HL-60/S4 treated with phorbol 12-myristate 13-acetate at 8.2 ng/mL for 4 days and 3 days (cell line): ENCODE results near the gene ACY1.
"Not testable (repeated sequence)": the region's sequence is repeated elsewhere in the genome, so short reads cannot be mapped to it uniquely, and the experiment has no call there.

ENCODE experiments used
- in situ Hi-C: fragments of 300-500 bp; cut with MboI; formaldehyde crosslinking; loops from 2 replicates; pipeline ENCODE4 v1.15.0; 2022; ENCODE audit warnings: low sequenced_read_pairs

The ACY1 gene

DNA sequence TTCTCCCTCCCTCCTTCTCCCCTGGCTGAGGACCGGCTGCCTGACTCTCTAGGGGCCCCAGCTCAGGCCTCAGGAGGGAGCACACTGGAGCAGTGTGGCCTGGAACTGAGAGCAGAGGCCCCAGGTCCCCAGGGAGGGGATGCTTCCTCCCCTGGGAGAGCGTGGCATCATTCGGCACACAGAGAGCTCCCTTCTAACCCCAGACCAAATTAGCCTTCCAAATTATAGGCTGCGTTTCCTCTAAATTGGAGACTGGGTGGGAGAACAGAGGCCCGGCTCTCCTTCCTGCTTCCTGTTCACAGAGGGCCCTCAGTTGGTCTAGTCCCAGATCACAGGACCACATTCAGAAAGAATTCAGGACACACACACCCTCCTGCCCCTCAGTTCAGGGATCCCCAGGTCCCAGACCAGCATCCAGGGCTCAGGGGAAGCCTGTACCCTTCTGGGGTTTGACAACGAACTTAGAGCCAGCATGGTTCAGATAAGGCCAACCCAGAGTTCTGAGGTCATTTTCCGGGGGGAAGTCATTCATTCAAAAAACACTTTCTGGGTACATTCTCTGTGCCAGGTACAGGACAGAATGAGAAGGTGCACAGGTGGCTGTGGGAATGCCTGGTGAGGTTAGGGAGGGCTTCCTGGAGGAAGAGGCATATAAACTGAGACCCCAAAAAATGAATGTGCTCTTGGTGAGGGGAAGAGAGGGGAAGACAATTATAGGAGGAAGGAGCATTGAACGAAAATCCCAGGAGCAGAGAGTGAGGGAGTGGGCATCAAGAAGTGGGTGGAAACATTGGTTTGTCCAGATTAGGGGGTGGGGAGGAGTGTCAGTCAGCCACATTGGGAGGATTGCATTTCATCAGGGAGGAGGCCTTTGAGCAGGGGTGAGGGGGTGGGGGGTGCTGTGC, 40.8 kb downstream of the ACY1 start:
- in situ Hi-C loops = no loop called here

DNA sequence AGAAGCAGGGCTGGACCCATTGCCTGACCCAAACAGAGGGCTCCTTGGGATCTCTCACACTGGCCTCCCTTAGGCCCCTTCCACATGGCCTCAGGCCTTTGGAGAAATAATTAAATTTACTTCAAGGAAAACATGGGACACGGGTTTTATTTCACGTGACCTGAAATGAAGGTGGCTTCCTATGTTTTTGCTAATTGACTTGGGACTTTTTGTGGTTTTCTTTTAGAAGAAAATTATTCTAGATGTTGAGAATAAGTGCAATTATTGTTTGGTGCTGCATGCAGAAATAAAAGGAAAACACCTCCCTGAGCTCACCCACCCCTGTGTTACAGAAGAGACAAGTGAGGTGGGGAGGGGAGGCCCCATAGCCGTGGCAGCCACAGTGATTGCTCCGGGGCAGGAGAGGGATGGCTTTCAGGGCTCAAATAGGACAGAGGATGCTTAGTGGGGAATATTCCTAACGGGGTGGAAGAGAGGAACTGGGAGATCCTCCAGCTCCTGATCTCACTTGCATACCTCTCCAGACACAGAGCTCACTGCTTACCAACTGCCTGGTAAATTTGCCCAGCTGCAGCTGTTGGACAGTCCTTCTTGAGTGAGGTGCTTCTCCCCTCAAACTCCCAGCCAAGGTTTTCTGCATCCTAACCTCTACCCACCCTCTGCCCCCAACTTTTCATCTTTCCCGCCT, 41.6 kb downstream of the ACY1 start:
- in situ Hi-C loops = no loop called here

DNA sequence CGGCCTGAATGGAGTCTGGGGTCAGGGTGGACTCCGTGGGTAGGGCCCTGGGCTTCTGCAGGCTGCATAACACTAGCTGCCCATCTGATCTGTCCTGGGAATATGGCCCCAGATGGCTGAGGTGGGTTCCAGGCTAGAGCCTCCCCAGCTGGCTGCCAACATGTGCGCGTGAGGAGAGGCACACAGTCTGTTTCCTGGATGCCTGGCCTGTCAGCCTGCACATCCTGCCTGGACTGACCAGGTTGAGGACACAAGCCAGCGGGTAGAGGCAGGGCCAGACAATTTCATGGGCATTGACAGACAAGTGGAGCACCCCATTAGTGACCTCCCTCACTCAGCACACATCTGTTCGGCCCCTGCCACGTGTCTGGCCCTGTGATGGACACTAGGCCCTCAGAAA, 42.1 kb downstream of the ACY1 start:
- in situ Hi-C loops = no loop called here

DNA sequence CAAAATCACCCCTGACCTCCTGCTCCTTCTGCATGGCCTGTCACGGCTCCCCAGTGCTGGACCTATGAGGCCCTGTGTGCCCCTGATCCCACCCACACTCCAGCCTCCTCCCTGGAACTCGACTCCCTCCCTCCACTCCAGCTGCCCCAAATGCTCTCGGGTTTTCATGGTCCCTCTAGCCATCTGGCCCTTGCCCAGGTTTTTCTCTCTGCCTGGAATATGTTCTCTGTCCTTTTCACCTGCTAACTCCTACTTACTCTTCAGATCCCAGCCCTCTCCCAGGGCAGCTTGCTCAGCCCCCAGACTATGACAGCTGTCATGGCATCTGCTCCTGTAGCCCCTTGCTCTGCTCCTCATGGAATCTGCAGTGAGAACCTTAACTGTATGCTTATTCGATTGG, 42.7 kb downstream of the ACY1 start:
- in situ Hi-C loops = no loop called here

DNA sequence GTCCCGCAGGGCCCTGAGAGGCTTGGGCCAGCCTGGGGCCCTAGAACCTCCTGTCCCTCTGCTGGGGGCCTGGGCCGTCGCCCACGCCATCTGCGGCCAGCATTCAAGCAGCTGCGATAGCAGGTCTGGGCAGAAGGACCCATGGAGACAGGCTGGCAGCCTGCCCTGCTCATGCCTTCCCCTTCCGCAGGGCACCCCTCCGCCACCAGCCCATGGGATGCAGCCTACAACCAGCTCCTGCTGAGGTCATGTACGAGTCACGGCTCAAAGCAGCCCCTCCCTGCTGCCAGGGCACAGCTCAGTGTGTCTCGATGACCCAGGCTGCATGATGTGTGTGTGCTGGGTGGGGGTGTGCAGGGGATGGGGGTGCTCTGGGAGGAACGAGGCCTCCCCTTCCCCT, 45.2 kb downstream of the ACY1 start:
- in situ Hi-C loops = no loop called here

DNA sequence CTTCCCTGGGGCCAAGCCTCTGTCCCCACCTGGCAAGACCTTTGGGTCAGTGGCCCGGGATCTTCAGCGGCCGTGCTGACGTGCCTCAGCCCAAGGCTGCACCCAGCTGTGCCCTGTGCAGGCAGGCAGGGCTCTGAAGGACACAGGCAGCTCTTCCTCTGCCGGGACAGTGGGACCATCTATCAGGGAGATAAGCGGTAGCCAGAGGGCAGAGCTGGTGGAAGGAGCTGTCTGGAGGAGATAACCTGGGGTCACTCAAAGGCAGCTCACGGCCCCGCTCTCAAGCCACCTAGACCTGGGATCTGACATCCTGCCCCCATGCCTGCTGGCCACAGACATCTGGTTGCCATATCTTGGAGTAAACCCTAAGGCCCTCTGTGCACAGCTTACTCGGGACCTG, 45.7 kb downstream of the ACY1 start:
- in situ Hi-C loops = no loop called here

DNA sequence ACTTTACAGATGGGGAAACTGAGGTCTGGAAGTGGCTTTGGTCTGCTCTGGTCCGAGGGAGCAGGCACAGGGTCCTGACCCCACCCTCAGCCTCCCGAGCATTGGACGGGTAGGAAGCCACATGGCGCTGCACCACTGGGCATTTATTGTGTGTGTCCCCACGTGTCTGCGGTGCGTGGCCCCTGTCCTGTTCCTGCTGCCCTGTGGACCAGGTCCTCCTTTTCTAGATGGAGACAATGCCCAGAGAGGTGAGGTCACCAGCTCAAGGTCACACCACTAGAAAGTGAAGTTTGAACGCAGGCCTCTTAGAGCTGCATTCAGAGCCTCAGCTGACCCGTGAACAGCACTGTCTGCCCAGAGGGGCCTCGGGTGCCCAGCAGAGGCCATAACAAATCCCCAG, 46.2 kb downstream of the ACY1 start:
- in situ Hi-C loops = no loop called here

DNA sequence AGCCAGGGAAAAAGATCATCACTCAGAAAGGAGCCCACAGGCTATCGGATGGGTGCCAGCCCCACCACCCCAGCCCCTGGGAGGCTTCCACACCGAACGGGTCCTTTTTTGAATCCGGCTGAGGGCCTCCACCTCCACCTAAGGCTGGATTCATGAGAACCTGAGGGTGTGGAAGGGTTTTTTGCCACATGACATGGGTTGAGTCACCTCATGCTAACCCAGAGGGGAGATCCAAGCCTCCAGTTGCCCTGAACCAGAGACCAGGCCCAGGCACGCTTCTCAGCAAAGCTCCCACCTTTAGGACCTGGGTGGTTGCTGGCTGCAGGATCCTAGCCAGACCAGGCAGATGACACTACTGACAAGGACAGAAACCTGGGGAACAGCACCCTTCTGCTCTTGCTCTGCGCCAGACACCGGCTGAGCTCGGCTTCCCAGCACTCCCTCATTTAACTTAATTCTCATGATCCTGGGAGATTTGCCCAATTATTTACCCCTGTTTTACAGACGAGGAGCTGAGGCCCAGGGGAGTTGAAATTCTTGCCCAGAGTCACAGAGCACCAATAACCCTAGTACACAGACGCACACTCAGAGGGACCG, 47.5 kb downstream of the ACY1 start:
- in situ Hi-C loops = no loop called here

DNA sequence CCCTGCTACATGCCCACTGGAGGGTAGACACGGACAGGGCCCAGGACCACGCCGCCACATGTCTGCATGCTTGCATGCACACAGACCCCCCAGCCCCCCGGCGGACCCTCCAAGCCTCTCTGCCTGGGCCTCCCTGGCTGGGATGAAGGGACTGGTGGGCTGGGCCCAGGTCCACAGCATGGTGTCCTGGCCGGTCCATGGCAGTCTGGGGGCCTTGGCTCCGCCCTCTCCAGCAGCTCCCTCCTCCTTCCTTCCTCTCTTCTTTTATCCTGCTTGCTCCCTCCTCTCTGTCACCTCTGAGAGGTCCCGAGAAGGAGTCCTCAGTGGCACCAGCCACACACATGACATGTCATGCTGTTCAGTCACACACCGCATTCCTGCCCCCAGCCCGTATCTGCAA, 48.6 kb downstream of the ACY1 start:
- in situ Hi-C loops = no loop called here

DNA sequence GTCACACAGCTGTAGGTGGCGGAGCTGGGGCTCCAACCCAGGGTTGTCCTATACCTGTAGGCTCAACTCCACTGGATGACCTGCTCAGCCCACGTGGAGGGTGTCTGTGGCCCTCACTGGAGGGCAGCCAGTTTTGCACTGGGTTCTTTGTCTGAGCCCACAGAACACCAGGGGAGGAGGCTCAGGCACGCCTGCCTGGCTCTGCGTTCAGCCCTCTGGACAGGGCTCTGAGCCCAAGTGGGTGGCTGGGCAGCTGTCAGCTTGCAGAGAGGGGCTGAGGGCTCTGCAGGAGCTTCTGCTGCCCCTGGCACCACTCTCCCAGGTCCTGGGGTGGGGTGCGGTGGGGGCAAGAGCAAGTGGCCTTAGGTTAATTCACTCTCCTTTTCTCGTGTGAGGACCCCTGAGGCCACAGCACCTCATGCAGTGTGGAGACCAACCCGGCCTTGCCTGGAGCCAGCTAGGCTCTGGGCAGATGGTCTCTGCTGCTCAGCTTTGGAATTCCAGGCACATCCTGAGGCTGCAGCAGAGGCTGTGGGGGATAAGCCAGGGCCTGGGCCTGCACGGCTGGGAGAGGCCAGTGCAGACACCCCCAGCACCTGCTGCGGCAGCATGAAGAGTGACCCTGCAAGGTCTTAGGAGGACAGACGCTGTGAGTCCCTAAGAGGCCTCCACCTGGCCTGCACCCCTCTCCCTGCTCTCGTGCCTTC, 49.5 kb downstream of the ACY1 start:
- in situ Hi-C loops = no loop called here

DNA sequence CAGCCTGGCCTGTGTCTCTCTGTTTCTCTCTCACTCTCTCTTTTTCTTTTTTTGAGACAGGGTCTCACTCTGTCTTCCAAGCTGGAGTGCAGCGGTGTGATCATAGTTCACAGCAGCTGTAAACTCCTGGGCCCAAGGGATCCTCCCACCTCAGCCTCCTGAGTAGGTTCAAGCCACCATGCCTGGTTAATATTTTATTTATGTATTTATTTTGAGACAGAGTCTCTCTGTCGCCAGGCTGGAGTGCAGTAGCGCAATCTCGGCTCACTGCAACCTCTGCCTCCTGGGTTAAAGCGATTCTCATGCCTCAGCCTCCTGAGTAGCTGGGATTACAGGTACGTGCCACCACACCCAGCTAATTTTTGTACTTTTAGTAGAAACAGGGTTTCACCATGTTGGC, 50.4 kb downstream of the ACY1 start:
- in situ Hi-C loops = not testable (repeated sequence)

DNA sequence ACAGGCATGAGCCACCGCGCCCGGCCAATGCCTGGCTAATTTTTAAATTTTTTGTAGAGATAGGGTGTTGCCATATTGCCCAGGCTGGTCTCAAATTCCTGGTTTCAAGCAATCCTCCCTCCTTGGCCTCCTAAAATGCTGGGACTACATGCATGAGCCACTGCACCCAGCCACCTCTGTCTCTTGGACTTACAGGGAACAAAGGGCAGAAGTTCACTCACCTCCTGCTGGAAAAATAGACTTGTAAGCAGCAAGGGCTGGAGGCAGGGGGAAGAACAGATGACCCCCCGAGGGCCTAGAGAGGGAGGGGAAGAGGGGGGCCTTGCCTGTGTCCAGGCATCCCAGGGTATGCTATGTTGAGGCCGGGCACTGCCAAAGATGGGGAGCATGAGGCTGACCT, 50.9 kb downstream of the ACY1 start:
- in situ Hi-C loops = no loop called here

DNA sequence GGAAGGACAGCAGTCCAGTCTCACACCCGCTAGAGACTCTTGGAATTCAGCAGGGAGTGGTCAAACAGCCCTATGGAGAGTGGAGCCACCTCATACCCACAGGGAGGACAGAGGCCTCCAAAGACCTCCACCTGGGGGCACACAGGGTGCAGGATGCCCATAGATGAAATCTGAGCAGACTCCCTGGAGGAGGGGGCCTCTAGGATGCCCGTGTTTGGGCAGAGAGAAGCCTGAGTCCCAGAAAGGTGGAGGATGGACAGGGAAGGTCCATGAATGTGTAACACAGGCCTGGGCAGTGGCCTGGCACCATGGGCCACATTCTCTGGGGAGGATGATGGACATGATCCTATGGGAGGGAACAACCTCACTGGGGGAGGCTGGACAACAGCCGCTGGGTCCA, 51.3 kb downstream of the ACY1 start:
- in situ Hi-C loops = no loop called here

DNA sequence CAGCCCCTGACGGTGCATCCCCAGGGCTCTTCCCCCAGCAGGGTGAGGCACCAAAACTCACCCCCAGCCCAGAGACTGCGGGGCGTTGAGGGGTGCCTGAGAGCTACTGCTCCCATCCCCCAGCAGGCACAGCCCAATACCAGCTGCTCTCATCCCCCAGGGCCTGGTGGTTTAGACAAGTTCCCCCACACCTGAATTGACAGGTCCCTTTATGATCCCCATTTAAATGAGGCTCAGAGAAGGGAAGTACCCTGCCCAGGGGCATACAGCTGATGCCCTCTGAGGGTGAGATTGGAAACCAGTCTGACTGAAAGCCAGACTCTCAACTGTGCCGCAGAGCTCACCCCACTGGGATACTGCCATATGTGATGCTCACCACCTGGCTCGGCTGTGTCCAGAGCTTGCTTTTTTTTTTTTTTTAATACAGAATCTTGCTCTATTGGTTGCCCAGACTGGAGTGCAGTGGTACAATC, 52.9 kb downstream of the ACY1 start:
- in situ Hi-C loops = no loop called here

DNA sequence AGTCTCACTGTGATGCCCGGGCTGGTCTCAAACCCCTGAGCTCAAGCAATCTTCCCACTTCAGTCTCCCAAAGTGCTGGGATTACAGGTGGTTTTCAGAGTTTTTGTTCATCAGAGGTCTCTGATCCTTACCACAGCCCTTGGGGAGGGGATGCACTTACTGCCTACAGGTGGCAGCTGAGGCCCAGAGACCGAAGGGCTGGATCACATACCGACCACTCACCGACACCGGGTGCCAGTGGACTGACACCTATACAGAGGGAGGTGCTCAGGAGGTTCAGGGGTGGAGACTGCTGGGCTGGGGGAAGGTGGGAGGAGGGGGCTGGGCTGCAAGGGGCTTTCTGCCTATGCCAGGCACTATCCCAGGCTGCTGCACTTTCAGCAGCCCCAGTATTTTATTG, 53.5 kb downstream of the ACY1 start:
- in situ Hi-C loops = no loop called here

DNA sequence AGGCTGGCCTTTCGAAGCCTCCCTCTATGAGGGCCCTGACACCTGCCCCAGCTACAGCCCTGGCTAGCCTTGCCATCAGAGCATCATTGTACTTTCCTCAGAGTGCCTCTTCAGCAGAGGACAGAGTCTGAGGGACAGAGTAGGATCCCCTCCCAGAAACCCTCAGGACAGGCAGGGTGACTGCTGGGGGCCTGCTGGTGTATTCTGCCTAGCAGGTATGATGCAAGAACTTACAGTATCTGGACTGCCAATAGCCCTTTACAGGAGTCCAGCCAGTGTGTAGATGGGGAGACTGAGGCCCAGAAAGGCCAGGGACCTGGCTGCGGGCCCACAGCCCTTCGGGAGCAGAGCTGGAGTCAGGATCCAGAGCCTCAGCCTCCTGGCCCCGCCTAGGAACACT, 54.0 kb downstream of the ACY1 start:
- in situ Hi-C loops = no loop called here

DNA sequence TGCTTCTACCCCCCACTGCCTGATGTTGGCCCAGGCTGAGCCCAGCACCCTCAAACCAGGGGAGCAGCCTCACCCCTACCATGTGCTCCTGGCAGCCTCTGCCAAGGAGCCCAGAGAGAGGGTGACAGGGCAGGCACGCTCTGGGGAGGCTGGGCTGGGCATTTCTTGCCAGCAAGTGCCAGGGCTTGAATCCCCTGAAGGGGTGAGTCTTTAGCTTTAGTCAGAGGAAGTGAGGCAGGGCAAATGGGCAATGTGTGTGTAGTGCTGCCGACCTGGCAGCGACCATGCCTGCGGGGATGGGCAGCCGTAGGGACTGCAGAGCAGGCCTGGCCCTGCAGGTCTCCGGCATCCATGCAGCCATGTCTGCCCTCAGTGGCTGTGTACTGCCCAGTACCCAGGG, 54.9 kb downstream of the ACY1 start:
- in situ Hi-C loops = no loop called here
